ENCODE results near the gene ZNF180. TPM values are rescaled to one million over a fixed set of nuclear protein-coding genes. Genes with fewer than 3 reads are reported as not detected.

Gene ZNF180
- total RNA-seq: 4.4 and 7.9 TPM in 2 replicates

GRCh38 chr19:44499962-44500949 lies at the start of gene ZNF180:
Gene ZNF180 (minus strand): TSS chr19:44500522. CDS start chr19:44497334, 3,188 bp downstream.

DNA sequence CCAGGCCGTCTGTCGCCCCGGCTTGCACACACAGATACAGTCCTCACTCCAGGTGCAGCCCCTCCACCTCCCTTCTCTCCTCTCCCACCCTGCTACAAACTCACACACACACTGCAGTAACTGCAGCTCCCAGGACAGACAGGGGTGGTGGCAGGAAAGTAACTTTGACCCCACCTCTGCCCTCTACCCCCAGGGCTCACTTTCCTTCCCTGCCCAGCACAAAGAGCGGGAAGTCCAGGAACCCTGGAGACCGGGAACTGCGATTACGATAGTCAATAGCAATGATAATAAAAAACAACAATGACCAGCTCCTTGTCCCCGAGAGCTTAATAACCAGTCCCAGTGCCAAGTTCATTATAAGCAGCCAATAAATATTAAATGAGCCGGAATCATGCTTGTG lies 29.2 kb upstream of the ZNF180 start, which contains the start of gene CEACAM20:
CEACAM20 (minus strand) TSS at position 140 of the 400 bp plus-strand sequence. CDS start 166 bp downstream, outside the sequence.

DNA sequence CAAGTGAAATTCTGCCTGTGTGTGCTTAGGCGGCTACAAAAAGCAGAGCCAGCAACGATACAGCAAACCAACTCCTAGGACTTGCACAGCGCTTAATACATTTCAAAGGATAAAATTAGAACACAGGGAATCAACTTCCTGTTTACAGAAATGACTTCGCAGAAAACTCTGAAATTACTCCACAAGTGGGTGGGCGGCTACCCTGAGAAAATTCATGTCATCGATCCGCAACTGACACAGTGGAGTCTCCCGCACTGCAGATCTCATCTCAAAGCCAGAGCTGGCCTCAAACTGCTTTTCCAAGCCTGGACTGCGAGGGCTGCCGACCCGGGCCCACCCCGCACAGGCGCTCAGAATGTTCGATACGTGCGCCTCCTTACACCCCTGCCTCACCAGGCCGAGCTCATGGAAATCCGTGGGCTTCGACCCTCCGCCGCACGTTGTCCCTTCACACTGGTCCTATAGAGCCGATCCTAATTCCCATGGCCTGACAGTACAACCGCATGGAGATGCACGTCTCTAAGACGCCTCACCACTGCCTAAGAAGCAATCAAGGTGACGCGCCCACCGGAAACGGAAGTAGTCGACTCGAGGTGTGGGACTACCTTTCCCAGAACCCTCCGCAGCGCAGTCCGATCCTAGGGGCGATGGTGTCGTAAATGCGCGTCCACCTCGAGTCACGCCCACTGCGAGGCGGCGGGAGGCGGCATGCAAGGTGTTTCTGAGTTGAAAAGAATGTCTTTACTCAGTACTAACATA lies 52.2 kb downstream of the ZNF180 start, which contains the start of gene ZNF229:
ZNF229 (minus strand) TSS at position 557 of the 759 bp plus-strand sequence. CDS start 5,625 bp downstream, outside the sequence.

Other genes with a start within 250 kb of the ZNF180 start
- 0.81 and 2.9 TPM in 2 replicates for gene ZNF233, start 240.6 kb downstream of the ZNF180 start, total RNA-seq
- gene ZNF235, start 195.5 kb downstream of the ZNF180 start, total RNA-seq: 2.6 and 9.3 TPM in 2 replicates
- 4.4 and 9.4 TPM in 2 replicates for gene ZNF112, start 143.8 kb downstream of the ZNF180 start, total RNA-seq
- gene ZNF285, start 98.9 kb downstream of the ZNF180 start, total RNA-seq: 1.1 and 7.4 TPM in 2 replicates
- gene ZNF229, start 52.0 kb downstream of the ZNF180 start, total RNA-seq: 9.1 and 9.9 TPM in 2 replicates
- not detected in 2 replicates for gene CEACAM20, start 29.2 kb upstream of the ZNF180 start, total RNA-seq
- 0.38 TPM in 1 of 2 replicates, not detected in the other for gene IGSF23, start 113.0 kb upstream of the ZNF180 start, total RNA-seq
- gene PVR, start 143.4 kb upstream of the ZNF180 start, total RNA-seq: 50.2 and 262 TPM in 2 replicates
- 0.49 and 3.7 TPM in 2 replicates for gene CEACAM19, start 171.0 kb upstream of the ZNF180 start, total RNA-seq
- 0.16 TPM in 1 of 2 replicates, not detected in the other for gene CEACAM16, start 198.6 kb upstream of the ZNF180 start, total RNA-seq
- 4.0 and 6.7 TPM in 2 replicates for gene BCL3, start 248.2 kb upstream of the ZNF180 start, total RNA-seq